Caco-2 (cell line): Measurements from ENCODE around the gene FNIP1. TPM values are rescaled to one million over a fixed set of nuclear protein-coding genes. Genes with fewer than 3 reads are reported as not detected.
"Not testable (repeated sequence)": the region's sequence is repeated elsewhere in the genome, so short reads cannot be mapped to it uniquely, and the experiment has no call there.

Experiments
- BruUV-seq: library from RNA; stranded (reverse); fragments of 400-500 nt; replicated peaks from 2 replicates; lab custom pipeline; 2021; lab: Mats Ljungman, UMichigan
- CTCF ChIA-PET: fragments of 300-600 bp; sonication (Branson Sonifier 250); formaldehyde crosslinking; loops from one replicate; lab custom pipeline; 2022; ENCODE audit warnings: antibody characterized with exemption; lab: Charles Lee
- POLR2A ChIA-PET: fragments of 300-600 bp; sonication (Branson Sonifier 250); formaldehyde crosslinking; loops from one replicate; lab custom pipeline; 2022; ENCODE audit warnings: antibody characterized with exemption; lab: Charles Lee
- DNase-seq, 2 experiments: peaks; one replicate each; pipeline versions ENCODE4 v3.0.0 to v3.0.0-alpha.2; 2020 to 2022
- H3K27me3 ChIP-seq: replicated peaks from 2 replicates; pipeline ENCODE4 v1.6.0; 2011; ENCODE audit warnings: low read length; ENCODE audit not compliant: control insufficient read depth, insufficient read depth
- H3K36me3 ChIP-seq: 2 replicates; pipeline ENCODE4 v1.5.1; 2011; ENCODE audit warnings: low read length; ENCODE audit not compliant: control insufficient read depth, insufficient read depth
- H3K4me1 ChIP-seq: fragments of 250-450 bp; sonication (Bioruptor Pico); 2 replicates; pipeline ENCODE4 v1.5.1; 2020; ENCODE audit warnings: mild to moderate bottlenecking
- H3K4me3 ChIP-seq: 2 replicates; pipeline ENCODE4 v1.5.1; 2011; ENCODE audit warnings: low read depth, mild to moderate bottlenecking, control low read depth, low read length
- H3K9me3 ChIP-seq: fragments of 250-450 bp; sonication (Bioruptor Pico); 2 replicates; pipeline ENCODE4 v1.5.1; 2020; ENCODE audit warnings: mild to moderate bottlenecking, moderate library complexity
- H3K27ac Mint-ChIP-seq: one replicate; pipeline ENCODE4 v1.8.0; 2022; ENCODE audit warnings: mixed read lengths; ENCODE audit not compliant: unreplicated experiment
- H3K27me3 Mint-ChIP-seq: one replicate; pipeline ENCODE4 v1.8.0; 2022; ENCODE audit warnings: mixed read lengths; ENCODE audit not compliant: insufficient read depth, unreplicated experiment
- H3K36me3 Mint-ChIP-seq: one replicate; pipeline ENCODE4 v1.8.0; 2022; ENCODE audit warnings: mild to moderate bottlenecking, mixed read lengths; ENCODE audit not compliant: insufficient read depth, unreplicated experiment
- H3K4me1 Mint-ChIP-seq: one replicate; pipeline ENCODE4 v1.8.0; 2022; ENCODE audit warnings: low read depth, mixed read lengths; ENCODE audit not compliant: unreplicated experiment
- H3K4me3 Mint-ChIP-seq: one replicate; pipeline ENCODE4 v1.8.0; 2022; ENCODE audit warnings: mild to moderate bottlenecking, moderate library complexity, mixed read lengths; ENCODE audit not compliant: unreplicated experiment
- H3K9me3 Mint-ChIP-seq: one replicate; pipeline ENCODE4 v1.8.0; 2022; ENCODE audit warnings: mixed read lengths; ENCODE audit not compliant: unreplicated experiment
- CTCF ChIP-seq, 2 experiments: fragments of 200-600 bp in 1 of 2; IDR thresholded peaks; 1 replicate in 1 of 2; 2 replicates in 1 of 2; pipeline versions ENCODE4 v1.5.1 to v1.8.0; 2011 to 2022; ENCODE audit warnings: antibody characterized with exemption in 1 of 2, control low read depth in 1 of 2, inconsistent platforms in 1 of 2, low read depth in 1 of 2, low read length in 1 of 2, mild to moderate bottlenecking in 1 of 2, moderate library complexity in 1 of 2; ENCODE audit not compliant: insufficient read depth in 1 of 2, severe bottlenecking in 1 of 2, unreplicated experiment in 1 of 2
- intact Hi-C: fragments of 100-400 bp; cut with micrococcal nuclease; formaldehyde crosslinking; loops from one replicate; pipeline ENCODE4 v1.10.0; 2022; ENCODE audit not compliant: unreplicated experiment
- total RNA-seq: library from RNA; stranded (reverse); gene quantifications from 2 replicates; pipeline ENCODE4 v1.2.3, GENCODE V29; 2022

FNIP1 gene
- total RNA-seq, 1 experiment from 2014 or later = 45.0 TPM

GRCh38 chr5:131724089-131724488 is 72.7 kb downstream of the FNIP1 start:
- H3K27ac Mint-ChIP-seq, DNase-seq, H3K4me3 ChIP-seq, POLR2A ChIA-PET, BruUV-seq, CTCF ChIA-PET, H3K27me3 ChIP-seq, intact Hi-C loops, H3K27me3 Mint-ChIP-seq, H3K4me3 Mint-ChIP-seq, H3K9me3 Mint-ChIP-seq, H3K36me3 ChIP-seq, H3K4me1 ChIP-seq, H3K9me3 ChIP-seq, H3K4me1 Mint-ChIP-seq: not testable (repeated sequence)
- peaks cover 31% of the 10 kb centered on the region for H3K36me3 Mint-ChIP-seq

- H3K4me1 Mint-ChIP-seq = no peaks in the 10 kb centered on the region
- TF ChIP-seq CTCF (IDR thresholded peaks at IDR 0.05; ENCODE audit: insufficient read depth in 1 of 2, low read depth in 1 of 2, low read length in 1 of 2, severe bottlenecking in 1 of 2, unreplicated experiment in 1 of 2) = no peak
- intact Hi-C loops = no loop called here
- no TSS peak for BruUV-seq
- no peaks in the 10 kb centered on the region for H3K9me3 Mint-ChIP-seq
- Histone ChIP-seq H3K4me3 (no peak overlapping the region), H3K36me3 (no peaks in the 10 kb centered on the region), H3K9me3 (no peaks in the 10 kb centered on the region; the same call in 1 of the 2 replicates), H3K27me3 (no peaks in the 10 kb centered on the region), H3K4me1 (no peaks in the 10 kb centered on the region)
- H3K36me3 Mint-ChIP-seq = peaks cover 19% of the 10 kb centered on the region
- POLR2A ChIA-PET = no interaction called here
- no peak overlapping the region for H3K27ac Mint-ChIP-seq
- no peak for DNase-seq
- no peaks in the 10 kb centered on the region for H3K27me3 Mint-ChIP-seq
- CTCF ChIA-PET = no interaction called here
- no peak overlapping the region for H3K4me3 Mint-ChIP-seq
These were observed 76.1 kb downstream of the FNIP1 start for GRCh38 chr5:131720714-131721113.

- Mint-ChIP-seq H3K36me3 (peaks cover 17% of the 10 kb centered on the region), H3K27me3 (no peaks in the 10 kb centered on the region), H3K4me3 (no peak overlapping the region), H3K9me3 (no peaks in the 10 kb centered on the region), H3K27ac (no peak overlapping the region), H3K4me1 (no peaks in the 10 kb centered on the region)
- no peaks in the 10 kb centered on the region; the same call in 1 of the 2 replicates for H3K36me3 ChIP-seq
- H3K9me3 ChIP-seq = no peaks in the 10 kb centered on the region; the same call in 1 of the 2 replicates
- no peak for DNase-seq
- intact Hi-C loops = loop anchor here (10.0 kb wide), 1 partner anchor 285 kb away; no protein-coding TSS in a partner anchor
- no peaks in the 10 kb centered on the region for H3K4me1 ChIP-seq
- no TSS peak for BruUV-seq
- TF ChIP-seq CTCF (IDR thresholded peaks at IDR 0.05; ENCODE audit: insufficient read depth in 1 of 2, low read depth in 1 of 2, low read length in 1 of 2, severe bottlenecking in 1 of 2, unreplicated experiment in 1 of 2) = no peak
- no peak overlapping the region for H3K4me3 ChIP-seq
- POLR2A ChIA-PET = no interaction called here
- CTCF ChIA-PET = no interaction called here
- H3K27me3 ChIP-seq = no peaks in the 10 kb centered on the region
These were observed 77.3 kb downstream of the FNIP1 start for GRCh38 chr5:131719564-131719963.
